Right renal cortex interstitium (tissue), 3 donors: ENCODE measurements around the gene WASF2. TPM values are rescaled to one million over a fixed set of nuclear protein-coding genes. Genes with fewer than 3 reads are reported as not detected.
"Not testable (repeated sequence)": the region's sequence is repeated elsewhere in the genome, so short reads cannot be mapped to it uniquely, and the experiment has no call there.

Experiments used
- DNase-seq, 3 donors: peaks; one replicate each; pipeline ENCODE4 v3.0.0-alpha.2; 2013; ENCODE audit warnings: low read depth in 3 of 3, low spot score in 2 of 3
- polyA plus RNA-seq, 3 donors: library from polyadenylated mRNA; unstranded; fragments of 120-200 nt; gene quantifications; one replicate each; pipeline ENCODE4 v1.2.1, GENCODE V29; 2013; ENCODE audit not compliant: insufficient read length in 3 of 3

The WASF2 gene
- polyA plus RNA-seq, 3 donors, result 134 to 154 (median 140) TPM

GRCh38 chr1:27463916-27464315, 26.1 kb downstream of the WASF2 start:
- DNase-seq, result not testable (repeated sequence)

GRCh38 chr1:27458521-27458920, 31.4 kb downstream of the WASF2 start:
- DNase-seq, result not testable (repeated sequence)

GRCh38 chr1:27455139-27455811, 34.7 kb downstream of the WASF2 start:
- DNase-seq, result no peak

- no peak for DNase-seq
Observed at GRCh38 chr1:27454610-27455009, 35.4 kb downstream of the WASF2 start.

- DNase-seq, result no peak
Observed at GRCh38 chr1:27451343-27451742, 38.6 kb downstream of the WASF2 start.

- no peak for DNase-seq
Observed at GRCh38 chr1:27448982-27449381, 41.0 kb downstream of the WASF2 start.

- no peak for DNase-seq
Observed at GRCh38 chr1:27447883-27448282, 42.1 kb downstream of the WASF2 start.

GRCh38 chr1:27447399-27447798, 42.6 kb downstream of the WASF2 start:
- DNase-seq, result no peak

- no peak for DNase-seq
Observed at GRCh38 chr1:27446496-27447020, 43.4 kb downstream of the WASF2 start.

- no peak for DNase-seq
Observed at GRCh38 chr1:27445177-27445936, 44.6 kb downstream of the WASF2 start.

- no peak for DNase-seq
Observed at GRCh38 chr1:27444632-27445031, 45.3 kb downstream of the WASF2 start.

GRCh38 chr1:27439150-27439549, 50.8 kb downstream of the WASF2 start:
- no peak for DNase-seq

- DNase-seq, result no peak
Observed at GRCh38 chr1:27438621-27439061, 51.3 kb downstream of the WASF2 start.

- DNase-seq, result no peak
Observed at GRCh38 chr1:27436204-27437159, 53.5 kb downstream of the WASF2 start.

- no peak for DNase-seq
Observed at GRCh38 chr1:27435566-27436203, 54.3 kb downstream of the WASF2 start.

- no peak for DNase-seq
Observed at GRCh38 chr1:27433706-27434105, 56.3 kb downstream of the WASF2 start.

- DNase-seq, result not testable (repeated sequence)
Observed at GRCh38 chr1:27432725-27433124, 57.2 kb downstream of the WASF2 start.

- DNase-seq, result no peak
Observed at GRCh38 chr1:27431601-27431940, 58.4 kb downstream of the WASF2 start.

- no peak for DNase-seq
Observed at GRCh38 chr1:27430903-27431600, 58.9 kb downstream of the WASF2 start.

GRCh38 chr1:27429029-27429425, 60.9 kb downstream of the WASF2 start:
- DNase-seq, result no peak
